IPS DF 6.9 (cell line): ENCODE data around the gene NHEJ1.
A peak's percentile ranks its signal among the peaks of the same experiment; 100 is the strongest.

Experiments used
- DNase-seq: peaks from one replicate; pipeline ENCODE4 v3.0.0-alpha.2; 2013; ENCODE audit warnings: low read depth, low spot score
- H3K27ac ChIP-seq: one replicate; pipeline ENCODE4 v1.5.1; 2013; ENCODE audit warnings: low read length, control low read depth
- H3K27me3 ChIP-seq: 2 replicates; pipeline ENCODE4 v1.6.1; 2013; ENCODE audit warnings: mild to moderate bottlenecking, low read length; ENCODE audit not compliant: control insufficient read depth, insufficient read depth
- H3K36me3 ChIP-seq: 2 replicates; pipeline ENCODE4 v1.6.1; 2013; ENCODE audit warnings: low read length; ENCODE audit not compliant: control insufficient read depth, insufficient read depth
- H3K4me1 ChIP-seq: 2 replicates; pipeline ENCODE4 v1.6.1; 2013; ENCODE audit warnings: low read length; ENCODE audit not compliant: control insufficient read depth, insufficient read depth
- H3K4me3 ChIP-seq: 2 replicates; pipeline ENCODE4 v1.5.1; 2013; ENCODE audit warnings: mild to moderate bottlenecking, low read length
- H3K9me3 ChIP-seq: 2 replicates; pipeline ENCODE4 v1.6.1; 2013; ENCODE audit warnings: low read length, inconsistent platforms; ENCODE audit not compliant: control insufficient read depth, insufficient read depth
- WGBS: extraction: QIAGEN DNeasy Blood & Tissue Kit; methylation state at CpG from one replicate; pipeline ENCODE4 v1.1.7; 2013; ENCODE audit warnings: mixed read lengths, missing lambda C conversion rate; ENCODE audit not compliant: insufficient read length, insufficient coverage; 5-methylcytosine and 5-hydroxymethylcytosine counted together

NHEJ1 gene

DNA sequence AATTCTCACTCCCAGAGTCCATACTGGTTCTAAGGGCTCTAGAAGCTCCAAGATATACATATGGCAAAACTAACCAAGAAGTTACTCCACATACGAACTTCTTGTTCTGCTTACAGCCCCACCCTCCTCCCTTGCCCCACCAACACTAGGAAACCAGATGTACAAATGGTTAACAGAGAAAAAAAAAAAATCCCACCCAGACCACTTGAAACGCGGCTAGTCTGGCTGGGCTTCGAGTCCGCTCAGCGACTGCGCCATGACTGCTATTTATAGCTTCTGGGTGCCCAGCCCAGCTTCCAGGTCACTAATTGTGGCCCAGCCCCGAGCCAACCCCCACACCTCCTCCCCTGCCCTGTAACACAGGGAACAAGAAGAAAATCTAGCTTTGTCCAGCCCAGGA, 52.9 kb downstream of the NHEJ1 start:
- WGBS = no CpG with 5 or more reads among the region's 8 CpGs
- no peaks in the 10 kb centered on the region for H3K36me3 ChIP-seq
- no peak for DNase-seq
- H3K27me3 ChIP-seq = no peaks in the 10 kb centered on the region; the same call in 1 of the 2 replicates
- 0 out of 2 replicates have a peak, but pooled peaks cover 2% of the 10 kb centered on the region for H3K4me1 ChIP-seq
- no peaks in the 10 kb centered on the region for H3K9me3 ChIP-seq
- H3K4me3 ChIP-seq = no peak overlapping the region
- no peak overlapping the region for H3K27ac ChIP-seq

DNA sequence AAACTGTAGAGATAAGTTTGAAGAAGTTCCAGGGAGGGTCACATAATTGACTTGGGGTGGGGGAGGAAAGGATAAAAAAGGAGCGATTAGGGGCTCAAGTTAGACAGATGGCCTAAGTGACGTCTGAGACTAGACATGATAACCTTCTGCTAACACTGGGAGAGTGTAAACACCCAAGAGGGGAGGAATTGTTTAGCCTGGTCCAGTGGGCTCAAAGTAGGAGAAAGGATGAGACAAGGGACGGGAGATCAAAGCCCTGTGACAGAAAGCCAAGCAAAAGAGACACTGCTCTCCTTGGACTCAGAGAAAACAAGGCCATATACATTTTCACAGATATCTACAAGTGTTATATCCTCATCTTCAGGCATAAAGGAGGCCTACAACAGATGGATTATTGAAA, 54.4 kb downstream of the NHEJ1 start:
- Histone ChIP-seq H3K27ac (no peak overlapping the region), H3K4me3 (no peak overlapping the region), H3K36me3 (no peaks in the 10 kb centered on the region), H3K4me1 (0 out of 2 replicates have a peak, but pooled peaks cover 2% of the 10 kb centered on the region), H3K27me3 (no peaks in the 10 kb centered on the region; the same call in 1 of the 2 replicates), H3K9me3 (no peaks in the 10 kb centered on the region)
- DNase-seq = no peak
- WGBS = no CpG with 5 or more reads among the region's 3 CpGs

DNA sequence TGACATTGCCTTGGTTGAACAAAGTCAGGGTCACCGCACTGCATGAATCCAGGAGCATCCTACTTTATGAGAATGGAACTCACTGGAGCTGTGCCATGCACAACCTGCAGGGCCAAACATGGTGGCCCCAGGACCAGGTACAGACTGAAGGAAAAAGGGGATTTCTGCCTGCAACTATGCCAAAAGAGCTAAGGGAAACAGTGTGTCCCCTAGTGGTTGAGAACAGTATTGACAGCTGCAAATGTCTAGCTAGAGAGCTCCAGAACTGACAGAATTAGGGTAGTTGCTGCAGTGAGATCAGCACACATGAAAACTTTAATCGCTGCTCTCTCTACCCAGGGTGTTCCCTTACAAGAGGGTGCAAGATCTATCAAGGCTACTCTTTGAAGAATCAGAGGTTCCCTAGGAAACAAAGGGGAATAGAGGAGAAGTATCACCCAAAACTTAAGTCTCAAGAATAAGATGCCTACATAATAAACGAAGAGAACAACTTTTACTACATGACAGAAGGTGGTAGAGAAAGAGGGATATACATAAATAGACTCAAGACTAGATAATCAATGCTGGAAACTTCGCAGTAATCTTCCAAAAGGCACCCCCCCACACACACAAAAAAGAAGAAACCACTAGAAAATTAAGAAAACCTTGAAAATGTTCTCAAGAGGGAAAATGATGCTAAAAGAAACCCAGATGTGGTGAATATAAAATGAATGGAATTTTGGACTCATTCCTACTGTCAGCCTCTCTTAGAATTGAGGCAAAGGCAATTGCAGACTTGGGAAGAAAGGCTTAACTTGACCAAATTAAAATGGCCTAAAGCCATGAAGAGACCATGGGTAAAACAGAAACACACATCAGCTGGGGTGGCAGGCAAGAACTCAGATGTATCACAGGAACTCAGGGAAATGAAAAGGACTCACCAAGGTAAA, 56.2 kb downstream of the NHEJ1 start:
- no peaks in the 10 kb centered on the region for H3K9me3 ChIP-seq
- WGBS = no CpG with 5 or more reads among the region's 4 CpGs
- no peak overlapping the region for H3K4me3 ChIP-seq
- no peaks in the 10 kb centered on the region for H3K27me3 ChIP-seq
- H3K4me1 ChIP-seq = no peaks in the 10 kb centered on the region
- DNase-seq = peak; percentile 47
- H3K27ac ChIP-seq = no peak overlapping the region
- no peaks in the 10 kb centered on the region for H3K36me3 ChIP-seq

DNA sequence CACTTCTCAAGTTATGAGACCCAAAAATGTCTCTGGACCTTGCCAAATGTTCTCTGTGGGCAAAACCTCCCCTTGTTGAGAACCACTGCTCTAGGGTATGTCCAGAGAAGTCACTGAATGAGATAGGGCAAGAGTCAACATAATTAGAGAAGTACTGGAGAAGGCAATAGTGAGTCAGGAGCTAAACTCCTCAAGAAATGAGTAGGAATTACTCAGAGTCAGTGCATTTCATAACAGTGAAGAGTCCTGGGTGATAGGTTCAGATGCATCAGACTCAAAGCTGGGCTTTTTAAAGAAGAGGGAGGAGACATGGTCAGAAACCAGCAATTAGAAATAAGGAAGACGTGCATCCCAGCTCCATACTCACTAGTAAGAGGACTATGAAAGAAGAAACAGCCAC, 61.3 kb downstream of the NHEJ1 start:
- Histone ChIP-seq H3K4me1 (no peaks in the 10 kb centered on the region), H3K36me3 (no peaks in the 10 kb centered on the region), H3K9me3 (no peaks in the 10 kb centered on the region), H3K27me3 (no peaks in the 10 kb centered on the region; the same call in 1 of the 2 replicates), H3K27ac (no peak overlapping the region), H3K4me3 (no peak overlapping the region)
- WGBS = no CpG with 5 or more reads among the region's 1 CpG
- no peak for DNase-seq

DNA sequence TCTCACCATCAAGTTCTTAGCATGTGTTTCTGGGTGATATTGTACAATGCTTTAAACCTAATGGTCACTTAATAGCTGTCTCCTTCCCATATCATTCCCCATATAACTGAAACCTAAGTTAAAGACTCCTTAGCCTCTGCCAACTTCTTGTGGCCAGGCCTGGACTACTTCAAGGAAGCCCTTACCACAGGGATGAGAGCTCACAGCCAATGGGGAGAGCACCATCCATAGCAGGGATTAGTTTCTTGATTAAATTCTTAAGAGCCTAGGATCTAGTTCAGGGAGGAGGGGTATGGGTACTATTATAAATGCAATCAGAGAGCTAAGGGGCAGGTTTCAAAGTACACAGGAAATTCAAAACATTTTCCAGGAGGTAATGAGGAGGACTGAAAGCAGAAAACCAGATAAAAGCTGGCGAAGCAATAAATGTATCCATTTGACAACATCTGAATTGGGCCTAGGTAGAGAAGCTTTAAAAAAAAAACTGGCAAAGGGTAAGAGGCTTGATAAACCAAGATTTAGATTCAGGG, 65.1 kb downstream of the NHEJ1 start:
- H3K4me1 ChIP-seq = no peaks in the 10 kb centered on the region
- DNase-seq = no peak
- no peak overlapping the region for H3K27ac ChIP-seq
- H3K27me3 ChIP-seq = no peaks in the 10 kb centered on the region; the same call in 1 of the 2 replicates
- no peaks in the 10 kb centered on the region for H3K36me3 ChIP-seq
- no peak overlapping the region for H3K4me3 ChIP-seq
- no CpG with 5 or more reads among the region's 1 CpG for WGBS
- H3K9me3 ChIP-seq = no peaks in the 10 kb centered on the region

DNA sequence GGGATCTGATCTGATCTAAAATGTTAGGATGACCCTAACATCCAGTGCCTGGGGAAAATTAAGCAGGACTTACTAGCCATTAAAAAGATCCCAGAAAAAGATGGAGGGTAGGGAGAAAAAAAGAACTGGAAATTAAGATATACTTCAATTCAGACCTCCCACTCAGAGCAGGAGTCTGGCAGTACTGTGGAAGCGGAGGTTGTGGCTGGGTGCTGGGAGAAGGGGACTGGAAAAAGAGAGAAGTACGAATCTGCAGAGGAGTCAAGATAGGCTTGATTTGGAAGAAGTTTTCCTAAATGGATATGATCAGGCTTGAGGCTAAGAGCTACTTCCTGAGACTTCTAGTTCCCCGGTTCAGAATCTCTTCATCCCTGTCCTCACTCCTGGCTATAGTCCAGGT, 66.4 kb downstream of the NHEJ1 start:
- Histone ChIP-seq H3K4me3 (no peak overlapping the region), H3K9me3 (no peaks in the 10 kb centered on the region), H3K27me3 (no peaks in the 10 kb centered on the region; the same call in 1 of the 2 replicates), H3K36me3 (no peaks in the 10 kb centered on the region), H3K27ac (no peak overlapping the region), H3K4me1 (no peaks in the 10 kb centered on the region)
- WGBS = no CpG with 5 or more reads among the region's 3 CpGs
- DNase-seq = no peak

DNA sequence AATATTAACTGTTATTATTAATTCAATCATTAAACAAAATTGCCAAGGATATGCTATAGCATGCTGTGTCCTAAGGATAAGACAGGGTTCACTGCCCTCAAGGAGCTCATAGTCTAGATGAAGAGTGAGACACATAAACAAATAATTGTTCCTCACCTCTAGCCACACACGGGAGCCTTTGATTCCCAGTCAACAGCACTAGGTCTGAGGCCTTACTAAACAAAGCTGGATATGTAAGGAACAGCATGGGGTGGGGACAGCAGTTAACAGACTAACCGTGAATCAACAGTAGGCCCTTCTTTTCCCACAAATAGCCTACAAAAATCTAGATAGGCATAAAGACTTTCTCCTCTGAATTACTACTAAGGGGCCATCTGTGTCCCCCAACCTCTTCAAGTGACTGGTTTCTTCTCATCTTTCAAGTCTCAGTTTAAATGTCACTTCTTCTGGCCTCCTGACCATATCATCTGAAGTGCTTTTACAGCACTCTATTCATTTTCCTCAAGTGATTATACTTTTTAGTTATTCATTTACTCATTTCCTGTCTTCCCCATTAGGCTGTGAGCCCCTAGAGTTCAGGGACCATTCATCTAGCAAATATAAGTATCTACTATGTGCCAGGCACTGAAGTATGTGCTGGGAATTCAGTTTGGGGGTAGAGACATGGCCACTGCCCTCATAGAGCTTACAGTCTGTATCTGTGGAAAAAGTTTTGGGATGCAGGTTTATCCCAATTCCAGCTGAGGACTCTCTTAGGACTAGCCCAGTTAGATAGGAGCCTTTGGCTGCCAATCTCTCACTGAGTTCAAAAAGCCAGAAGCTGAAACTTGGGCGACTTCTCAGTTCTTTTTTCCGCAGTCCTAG, 69.9 kb downstream of the NHEJ1 start:
- no peaks in the 10 kb centered on the region for H3K36me3 ChIP-seq
- WGBS = no CpG with 5 or more reads among the region's 4 CpGs

DNA sequence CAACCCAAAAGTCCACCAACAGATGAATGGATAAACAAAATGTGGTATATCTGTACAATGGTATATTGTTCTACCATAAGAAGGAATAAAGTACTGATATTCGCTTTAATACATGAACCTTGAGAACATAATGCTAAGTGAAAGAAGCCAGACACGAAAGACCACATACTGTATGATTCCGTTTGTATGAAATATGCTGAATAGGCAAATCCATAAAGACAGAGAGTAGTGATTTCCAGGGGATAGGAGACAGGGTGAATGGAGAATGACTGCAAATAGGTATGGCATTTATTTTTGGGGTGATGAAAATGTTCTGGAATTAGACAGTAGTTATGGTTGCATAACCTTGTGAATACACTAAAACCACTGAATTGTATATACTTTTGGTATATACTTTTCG, 71.3 kb downstream of the NHEJ1 start:
- H3K27me3 ChIP-seq = no peaks in the 10 kb centered on the region
- no peaks in the 10 kb centered on the region for H3K4me1 ChIP-seq
- no peaks in the 10 kb centered on the region for H3K9me3 ChIP-seq
- no peak for DNase-seq
- no peak overlapping the region for H3K27ac ChIP-seq
- no peak overlapping the region for H3K4me3 ChIP-seq
- no CpG with 5 or more reads among the region's 4 CpGs for WGBS
- no peaks in the 10 kb centered on the region for H3K36me3 ChIP-seq

More for the DNA sequence above, 69.9 kb downstream of the NHEJ1 start:
- no peaks in the 10 kb centered on the region for H3K27me3 ChIP-seq
- DNase-seq = no peak
- no peaks in the 10 kb centered on the region for H3K9me3 ChIP-seq
- H3K4me1 ChIP-seq = no peaks in the 10 kb centered on the region
- no peak overlapping the region for H3K4me3 ChIP-seq
- H3K27ac ChIP-seq = no peak overlapping the region

DNA sequence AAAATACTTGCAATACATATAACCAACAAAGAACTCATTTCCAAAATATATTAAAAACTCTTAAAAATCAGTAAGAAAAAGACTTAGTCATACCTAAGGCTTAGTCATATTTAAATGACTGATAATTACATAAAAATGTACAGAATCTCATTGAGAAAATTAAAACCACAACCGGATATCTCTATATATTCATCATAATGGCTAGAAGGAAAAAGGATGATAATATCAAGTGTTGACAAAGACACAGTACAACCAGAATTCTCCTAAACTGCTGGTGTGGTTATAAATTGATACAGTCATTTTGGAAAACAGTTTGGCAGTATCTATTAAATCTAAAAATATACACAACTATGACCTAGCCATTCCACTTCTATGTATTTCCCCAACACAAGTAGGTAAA, 72.8 kb downstream of the NHEJ1 start:
- Histone ChIP-seq H3K9me3 (no peaks in the 10 kb centered on the region), H3K27me3 (no peaks in the 10 kb centered on the region), H3K4me3 (no peak overlapping the region), H3K4me1 (no peaks in the 10 kb centered on the region), H3K36me3 (no peaks in the 10 kb centered on the region), H3K27ac (no peak overlapping the region)
- DNase-seq = no peak
- no CpG with 5 or more reads among the region's 1 CpG for WGBS

DNA sequence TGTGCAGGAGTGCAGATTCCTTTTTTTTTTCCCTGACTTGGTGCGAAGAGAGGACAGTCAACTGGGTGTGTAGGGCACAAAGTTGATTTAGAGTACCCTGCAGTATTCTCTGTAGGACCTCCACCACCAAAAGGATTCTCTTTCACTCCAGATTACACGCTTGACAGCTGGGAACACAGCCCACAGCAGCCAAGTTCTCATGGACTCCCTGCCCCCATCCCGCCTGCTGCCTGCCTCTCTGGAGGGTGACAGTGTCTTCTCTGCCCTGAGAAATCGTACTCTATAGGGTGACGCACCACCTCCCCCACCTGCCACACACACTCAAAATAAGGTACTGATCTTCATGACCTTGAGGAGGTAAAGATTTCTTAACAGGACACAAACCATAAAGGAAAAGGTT, 73.3 kb downstream of the NHEJ1 start:
- no peaks in the 10 kb centered on the region for H3K27me3 ChIP-seq
- no peaks in the 10 kb centered on the region for H3K36me3 ChIP-seq
- no peak overlapping the region for H3K27ac ChIP-seq
- H3K4me1 ChIP-seq = no peaks in the 10 kb centered on the region
- DNase-seq = no peak
- no peaks in the 10 kb centered on the region for H3K9me3 ChIP-seq
- WGBS = no CpG with 5 or more reads among the region's 5 CpGs
- no peak overlapping the region for H3K4me3 ChIP-seq
